HG03135 (cell line): ENCODE measurements around the gene IFNA1.
"Not testable (repeated sequence)": the region's sequence is repeated elsewhere in the genome, so short reads cannot be mapped to it uniquely, and the experiment has no call there.

Source experiments
- ATAC-seq: cut with Tn5 transposase; IDR thresholded peaks from one replicate; pipeline ENCODE4 v1.9.1; 2021; ENCODE audit warnings: mild to moderate bottlenecking, moderate library complexity; ENCODE audit not compliant: unreplicated experiment

Gene IFNA1

DNA sequence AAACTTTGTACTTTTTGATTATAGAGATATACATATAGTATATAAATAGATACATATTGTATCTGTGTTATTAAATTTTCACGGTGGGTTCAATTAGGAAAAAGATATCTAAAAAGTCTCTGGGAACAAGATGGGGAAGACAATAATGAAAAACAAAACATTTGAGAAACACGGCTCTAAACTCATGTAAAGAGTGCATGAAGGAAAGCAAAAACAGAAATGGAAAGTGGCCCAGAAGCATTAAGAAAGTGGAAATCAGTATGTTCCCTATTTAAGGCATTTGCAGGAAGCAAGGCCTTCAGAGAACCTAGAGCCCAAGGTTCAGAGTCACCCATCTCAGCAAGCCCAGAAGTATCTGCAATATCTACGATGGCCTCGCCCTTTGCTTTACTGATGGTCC lies at the start of gene IFNA1:
IFNA1 (plus strand) TSS at position 301 of the 400 bp plus-strand sequence; CDS start at position 370, 69 bp downstream.
- no peak for ATAC-seq

DNA sequence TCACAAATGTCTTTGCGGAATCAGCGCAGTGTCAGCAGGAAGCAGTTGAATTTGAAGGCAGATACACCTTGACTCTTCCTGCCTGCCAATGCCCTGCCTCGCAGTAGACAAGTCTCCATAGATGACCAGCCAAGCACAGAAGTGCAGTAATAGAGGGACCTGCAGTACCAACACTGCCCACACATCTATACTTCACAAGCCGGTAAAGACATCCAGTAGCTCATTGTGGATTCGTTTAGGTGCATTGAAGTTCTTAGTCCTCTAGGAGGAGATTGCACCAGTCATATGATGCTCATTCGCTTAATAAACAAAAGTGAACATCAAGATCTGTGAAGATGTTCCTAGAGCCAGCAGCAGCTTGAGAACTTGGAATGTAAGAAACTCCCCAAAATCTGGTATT lies 48.0 kb upstream of the IFNA1 start:
- ATAC-seq, result peak; percentile 92

DNA sequence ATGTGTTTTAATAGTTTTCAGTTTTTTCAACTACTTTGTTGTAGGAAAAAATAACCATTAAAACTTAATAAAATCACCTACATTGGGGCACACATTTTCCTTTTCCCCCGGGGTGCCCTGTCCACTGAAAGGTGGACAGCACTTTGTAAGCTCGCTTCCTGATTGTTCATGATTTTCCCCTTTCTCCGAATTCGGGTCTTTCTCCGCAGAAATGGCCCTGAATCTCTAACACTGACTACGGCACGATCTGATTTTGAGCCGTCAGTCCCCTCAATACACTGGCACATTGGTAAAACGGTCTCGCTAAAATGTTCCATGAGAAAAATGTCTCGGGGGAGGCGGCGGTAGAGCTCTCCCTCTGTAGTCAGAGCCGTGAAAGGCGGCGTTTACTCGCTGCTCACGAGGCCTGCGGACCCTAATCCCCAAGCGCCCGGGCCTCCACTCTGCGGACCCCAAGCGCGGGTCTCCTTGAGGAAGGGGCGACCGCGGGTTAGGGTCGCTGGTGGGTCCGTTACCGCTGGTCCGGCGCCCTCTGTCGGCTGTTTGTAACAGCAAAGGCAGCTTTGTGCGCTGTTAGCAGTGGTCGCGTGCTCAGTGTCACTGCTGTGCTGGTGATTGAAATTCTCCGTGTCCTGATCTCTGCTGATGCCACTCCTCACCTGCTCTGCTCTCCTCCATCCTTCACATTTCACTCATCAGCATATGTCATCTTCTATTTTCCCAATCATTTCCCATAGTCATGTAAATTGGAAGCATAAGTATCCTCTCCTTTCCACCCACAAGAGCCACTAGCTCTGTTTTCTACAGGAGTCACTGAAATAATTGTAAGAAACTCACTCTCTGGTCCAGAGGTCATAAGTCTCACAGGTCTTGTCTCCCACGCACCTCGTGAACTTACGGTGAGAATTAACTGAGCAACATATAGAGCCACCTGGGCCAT lies 44.2 kb upstream of the IFNA1 start:
- ATAC-seq, result peak; percentile 69

DNA sequence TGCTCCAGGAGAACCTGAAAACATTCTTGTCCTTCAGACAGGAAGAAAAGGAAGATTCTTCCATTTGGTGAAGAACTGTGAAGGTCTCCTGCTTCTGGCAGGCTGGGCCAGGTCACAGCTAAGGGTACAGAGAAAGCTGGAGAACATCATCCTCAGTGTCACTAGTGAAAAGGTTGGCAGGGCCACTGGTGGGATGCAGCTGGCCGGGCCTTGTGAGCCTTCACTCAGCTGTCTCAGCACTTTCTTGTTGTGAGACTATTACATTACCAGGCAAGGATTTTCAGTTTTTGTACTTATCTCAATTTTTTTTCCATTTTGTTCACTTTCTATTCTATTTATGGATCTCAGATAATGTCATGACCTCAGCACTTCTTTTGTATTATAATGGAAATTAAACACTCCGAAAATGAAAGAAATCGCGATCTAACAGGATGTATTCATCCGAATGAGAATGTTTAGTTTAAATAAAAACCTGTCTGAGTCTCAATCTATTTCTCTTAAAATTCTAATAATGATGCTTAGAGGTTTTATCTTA lies 41.2 kb upstream of the IFNA1 start:
- no peak for ATAC-seq

DNA sequence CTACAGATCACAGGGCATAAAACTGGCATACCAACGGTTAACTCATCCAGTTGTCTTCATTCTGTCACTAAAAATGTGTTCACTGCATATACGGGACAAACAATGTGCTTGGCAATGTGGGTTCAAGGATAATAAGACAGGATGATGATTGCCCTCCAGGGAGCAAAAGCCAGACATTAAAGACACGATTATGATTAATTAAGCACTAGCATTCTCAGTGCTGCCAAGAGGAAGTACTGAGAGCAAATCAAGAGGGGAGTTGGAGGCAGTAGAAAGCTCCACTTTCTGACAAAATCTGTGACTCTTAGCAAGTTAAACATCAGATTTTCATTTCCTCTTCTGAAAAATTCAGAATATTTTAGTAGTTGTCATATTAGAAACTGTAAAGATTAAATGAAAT lies 40.3 kb upstream of the IFNA1 start:
- no peak for ATAC-seq

DNA sequence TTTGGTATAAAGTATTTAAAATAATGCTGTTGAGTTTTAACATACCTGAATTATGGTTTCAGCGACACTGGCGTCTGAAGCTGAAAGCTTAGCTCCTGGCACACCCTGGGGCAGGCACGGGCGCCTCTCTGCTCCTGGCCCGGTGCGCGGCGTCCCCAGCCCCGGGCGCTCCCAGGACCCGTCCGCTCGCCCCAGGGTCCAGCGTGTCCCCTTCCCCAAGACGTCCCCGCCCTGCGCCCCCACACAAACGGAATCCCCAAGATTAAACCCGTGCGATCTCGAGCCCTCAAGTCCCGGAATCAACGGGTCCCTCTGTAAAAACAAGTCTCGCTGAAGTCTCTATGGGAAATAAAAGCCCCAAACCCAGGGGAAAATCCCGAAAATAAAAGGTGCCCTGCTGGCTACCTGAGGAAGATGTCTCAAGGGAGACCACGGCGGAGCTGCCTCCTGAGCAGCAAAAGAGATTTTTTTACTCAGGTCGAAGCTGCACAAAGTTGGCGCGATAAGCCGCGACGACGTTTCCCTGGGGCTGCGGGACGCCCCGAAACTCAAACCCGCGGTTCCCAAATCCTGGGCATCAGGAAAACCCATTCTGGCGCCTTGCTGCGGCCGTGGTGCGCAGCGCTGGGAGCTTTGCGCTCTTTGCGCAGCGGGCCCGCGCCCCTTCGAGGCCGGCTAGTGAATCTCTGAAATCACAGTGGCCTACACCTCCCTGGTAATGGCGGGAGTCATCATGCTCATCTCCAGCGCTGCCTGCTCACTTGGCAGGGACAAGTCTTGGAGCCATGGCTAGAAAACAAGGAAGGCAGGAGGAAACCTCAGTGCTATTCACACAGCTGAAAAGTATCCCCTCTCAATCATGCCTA lies 37.6 kb upstream of the IFNA1 start:
- ATAC-seq, result no peak

DNA sequence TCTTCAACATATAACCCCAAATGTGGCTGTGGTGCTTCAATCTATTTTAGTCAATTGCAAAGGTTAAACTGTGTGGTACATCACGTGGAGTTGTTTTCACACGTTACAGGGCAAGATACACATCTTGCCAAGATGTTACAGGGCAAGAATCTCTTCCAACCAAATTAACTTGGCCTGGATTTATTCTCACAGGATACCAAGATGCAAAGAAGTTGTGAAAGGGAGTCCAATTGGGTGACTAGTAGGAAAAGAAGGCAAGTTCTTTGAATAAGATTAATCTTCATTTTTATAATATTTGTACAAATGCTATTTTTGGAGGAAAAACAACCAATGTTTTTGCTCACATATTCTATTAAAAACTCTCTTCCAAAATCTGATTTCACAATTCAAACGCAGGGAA lies 36.1 kb upstream of the IFNA1 start:
- ATAC-seq, result no peak

DNA sequence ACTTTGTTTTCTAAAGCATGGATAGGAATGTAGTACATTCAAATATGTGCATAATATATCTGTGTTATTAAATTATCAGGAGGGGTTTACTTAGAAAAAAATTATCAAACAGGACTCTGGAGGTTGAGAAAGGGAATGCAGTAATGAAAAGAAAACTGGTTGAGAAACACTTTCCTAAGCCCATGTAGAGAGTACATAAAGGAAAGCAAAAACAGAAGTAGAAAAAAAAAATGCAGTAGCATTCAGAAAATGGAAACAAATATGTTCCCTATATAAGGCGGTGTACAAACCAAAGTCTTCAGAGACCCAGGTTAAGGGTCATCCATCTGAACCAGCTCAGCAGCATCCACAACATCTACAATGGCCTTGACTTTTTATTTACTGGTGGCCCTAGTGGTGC lies 31.4 kb upstream of the IFNA1 start, which contains the start of gene IFNA8:
IFNA8 (plus strand) TSS at position 301 of the 400 bp plus-strand sequence; CDS start at position 361, 60 bp downstream.
- ATAC-seq, result no peak

DNA sequence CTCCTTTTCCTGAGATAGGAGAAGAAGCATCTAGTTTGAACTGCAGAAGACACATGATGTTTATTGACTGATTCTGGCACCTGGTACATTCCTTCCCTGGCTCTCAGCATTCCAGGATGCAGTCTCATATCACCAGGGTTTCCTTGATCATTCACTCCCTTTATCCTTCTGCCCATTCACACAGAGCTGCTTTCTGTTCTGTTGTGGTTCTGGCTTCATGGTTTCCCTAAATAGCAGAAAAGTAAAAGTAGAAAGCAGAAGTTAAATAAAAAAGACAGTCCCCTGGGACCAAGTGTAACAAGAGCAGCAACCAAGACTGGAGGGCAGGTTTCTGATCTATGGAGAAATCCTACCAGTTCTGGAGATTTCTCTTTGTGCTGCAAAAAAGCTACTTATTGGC lies 28.1 kb upstream of the IFNA1 start:
- no peak for ATAC-seq

DNA sequence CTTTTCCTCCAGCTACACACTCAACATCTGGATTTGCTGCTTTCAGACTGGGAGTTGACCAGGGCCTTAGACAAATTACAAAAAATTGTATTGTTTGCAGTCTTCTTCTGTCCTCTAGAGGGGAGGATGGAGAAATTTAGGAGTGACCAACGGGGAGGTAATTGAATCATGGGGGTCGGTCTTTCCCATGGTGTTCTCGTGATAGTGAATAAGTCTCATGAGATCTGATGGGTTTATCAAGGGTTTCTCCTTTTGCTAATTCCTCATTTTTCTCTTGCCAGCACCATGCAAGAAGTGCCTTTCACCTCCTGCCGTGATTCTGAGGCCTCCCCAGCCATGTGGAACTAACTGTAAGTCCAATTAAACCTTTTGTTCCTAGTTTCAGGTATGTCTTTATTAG lies 27.1 kb upstream of the IFNA1 start:
- ATAC-seq, result no peak

DNA sequence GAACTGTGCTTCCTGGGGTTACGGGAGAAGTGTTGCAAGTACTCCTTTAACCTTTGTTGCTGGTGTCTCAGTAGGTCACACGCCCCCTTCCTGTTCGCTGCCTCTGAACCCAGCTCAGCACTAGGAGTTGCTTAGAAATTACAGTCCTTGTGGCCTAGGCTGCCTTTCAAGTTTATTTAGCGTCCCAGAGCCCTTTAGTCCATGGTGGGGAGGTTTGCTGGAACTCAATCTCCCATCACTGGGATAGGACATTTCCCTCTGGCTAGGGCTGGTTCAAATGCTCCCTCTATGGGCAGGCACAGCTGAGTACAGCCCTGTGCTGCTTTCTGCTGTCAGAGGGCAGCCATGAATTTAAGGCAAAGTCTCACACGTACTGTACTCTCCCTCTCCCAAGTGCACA lies 26.6 kb upstream of the IFNA1 start:
- ATAC-seq, result no peak

DNA sequence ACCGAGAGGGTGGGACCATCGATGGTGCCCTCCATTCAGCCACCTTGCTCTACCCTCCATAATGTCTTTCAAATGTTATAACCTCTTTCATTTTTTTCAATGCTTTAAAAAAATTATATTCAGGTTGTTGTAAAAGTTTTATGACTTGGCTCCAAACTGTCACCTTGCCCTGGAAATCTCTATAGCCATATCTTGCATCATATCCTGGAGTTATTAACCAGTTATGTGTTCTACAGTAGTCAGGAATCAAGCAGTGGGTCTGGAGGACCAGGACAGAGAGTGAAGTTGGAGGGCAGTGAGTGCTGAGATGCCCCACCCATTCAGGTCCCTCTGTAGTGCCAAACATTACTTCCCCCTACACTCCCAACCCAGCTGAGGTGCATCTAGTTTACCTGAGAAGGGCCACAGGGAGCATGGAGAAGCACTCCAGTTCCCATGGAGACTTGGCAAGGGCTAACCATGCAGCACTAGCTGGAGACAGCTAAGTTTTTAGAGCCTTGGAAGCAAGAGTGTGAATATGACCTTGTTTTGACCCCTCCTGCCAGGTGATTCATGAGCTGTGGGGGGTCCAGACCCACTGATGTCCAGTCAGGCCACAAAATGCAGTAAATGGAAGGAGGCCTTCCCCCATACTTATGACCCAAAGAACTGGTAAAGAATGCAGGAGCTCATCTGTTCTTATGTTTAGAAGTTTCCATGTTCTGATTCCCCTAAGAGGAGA lies 25.9 kb upstream of the IFNA1 start:
- ATAC-seq, result no peak

DNA sequence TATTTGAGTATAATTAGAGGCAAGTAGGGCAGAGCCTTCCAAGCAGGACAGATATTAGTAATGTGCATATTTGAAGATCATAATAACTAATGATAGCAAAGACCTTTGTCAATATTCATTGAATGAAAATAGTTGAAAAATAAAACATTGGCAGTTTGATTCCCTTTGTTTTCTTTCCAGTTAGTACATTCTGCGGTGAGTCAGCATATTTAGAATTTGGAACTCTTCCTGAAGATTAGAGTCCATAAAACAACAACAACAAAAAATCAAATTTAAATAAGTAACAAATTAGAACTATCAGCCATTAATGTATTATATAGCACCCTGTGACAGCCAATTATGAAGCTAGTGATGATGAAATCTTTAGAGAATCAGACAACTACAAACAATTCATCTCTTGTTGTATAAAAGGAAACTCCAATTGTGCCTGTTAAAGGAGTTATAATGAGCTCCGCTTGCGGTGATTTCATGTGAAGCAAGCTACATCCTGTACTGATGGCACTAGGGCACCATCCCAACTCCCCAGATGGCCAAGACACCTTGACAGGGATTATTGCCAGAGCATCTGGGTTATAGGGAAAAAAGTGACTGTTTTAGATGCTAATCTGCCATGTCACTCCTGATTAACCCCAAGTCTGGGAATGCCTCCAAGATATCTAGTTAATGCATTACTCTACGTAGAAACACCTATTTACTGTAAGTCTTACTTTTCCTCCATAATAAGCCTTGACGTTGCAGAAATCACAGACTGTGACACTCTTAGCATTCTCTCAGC lies 24.6 kb upstream of the IFNA1 start:
- no peak for ATAC-seq

DNA sequence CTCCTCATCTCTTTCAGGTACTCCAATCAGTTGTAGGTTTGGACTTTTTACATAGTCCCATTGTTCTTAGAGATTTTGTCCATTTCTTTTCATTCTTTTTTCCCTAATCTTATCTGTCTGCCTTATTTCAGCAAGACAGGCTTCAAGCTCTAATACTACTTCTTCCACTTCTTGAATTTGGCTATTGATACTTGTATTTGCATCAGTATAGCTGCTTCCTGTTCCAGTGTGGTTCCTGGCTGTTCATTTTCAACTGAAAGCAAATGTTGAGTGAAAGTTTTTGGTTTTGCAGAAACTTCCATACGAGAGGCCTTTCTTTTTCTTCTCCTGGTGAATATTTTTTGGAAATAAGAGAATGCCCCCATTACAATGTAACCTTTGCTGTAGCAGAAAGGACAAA lies 12.0 kb upstream of the IFNA1 start:
- no peak for ATAC-seq

DNA sequence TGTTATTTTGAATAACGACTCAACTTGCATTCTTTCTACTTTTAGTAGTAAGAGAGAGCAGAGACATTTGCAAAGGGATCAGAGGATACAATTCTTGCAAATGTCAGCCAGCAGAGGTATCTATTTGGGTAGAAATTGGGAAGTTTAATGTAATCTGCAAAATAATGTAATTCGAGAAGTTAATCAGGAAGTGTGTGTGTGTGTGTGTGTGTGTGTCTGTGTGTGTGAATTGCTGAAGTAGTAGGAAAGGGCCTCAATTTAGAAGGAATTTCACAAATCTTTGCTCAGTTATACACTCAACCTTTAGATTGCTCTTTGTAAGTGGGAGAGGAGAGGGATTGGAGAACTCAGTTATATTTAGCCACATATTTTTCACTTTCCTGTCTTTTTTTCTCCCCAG lies 11.0 kb upstream of the IFNA1 start:
- no peak for ATAC-seq

DNA sequence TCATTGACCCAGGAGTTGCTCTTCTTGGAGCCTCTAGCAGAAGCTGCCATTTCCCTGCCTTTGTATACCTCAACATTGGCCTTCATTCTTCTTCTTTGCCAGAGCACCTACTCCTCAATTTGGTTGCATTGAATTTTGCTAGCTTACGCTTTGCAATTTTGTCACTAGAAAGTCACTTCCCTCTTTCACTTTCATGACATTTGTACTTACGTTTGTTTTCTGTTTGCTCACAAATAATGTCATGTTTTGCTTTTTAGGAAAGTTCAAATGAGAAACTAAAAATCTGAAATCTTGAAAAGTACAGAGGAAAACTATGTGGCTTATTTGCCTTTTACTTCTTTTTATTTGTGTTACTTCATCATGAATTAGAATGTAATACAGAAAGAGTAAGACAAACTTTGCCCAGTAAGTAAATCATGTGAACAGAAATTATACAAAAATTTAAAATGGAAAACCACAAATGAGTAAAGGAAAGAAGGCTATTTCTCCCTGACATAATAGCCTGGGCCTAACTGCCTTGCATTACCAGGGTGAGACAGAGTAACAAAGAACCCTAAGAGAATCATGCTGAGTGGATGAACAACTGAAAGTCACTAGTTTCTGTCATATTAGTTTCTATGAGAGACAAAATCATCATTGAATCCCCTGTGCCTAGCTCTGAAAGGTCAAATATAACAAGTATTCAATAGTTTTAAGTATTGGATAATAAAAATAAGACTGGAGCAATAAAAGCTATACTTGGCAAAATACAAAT lies 7.4 kb upstream of the IFNA1 start:
- ATAC-seq, result peak; percentile 54

DNA sequence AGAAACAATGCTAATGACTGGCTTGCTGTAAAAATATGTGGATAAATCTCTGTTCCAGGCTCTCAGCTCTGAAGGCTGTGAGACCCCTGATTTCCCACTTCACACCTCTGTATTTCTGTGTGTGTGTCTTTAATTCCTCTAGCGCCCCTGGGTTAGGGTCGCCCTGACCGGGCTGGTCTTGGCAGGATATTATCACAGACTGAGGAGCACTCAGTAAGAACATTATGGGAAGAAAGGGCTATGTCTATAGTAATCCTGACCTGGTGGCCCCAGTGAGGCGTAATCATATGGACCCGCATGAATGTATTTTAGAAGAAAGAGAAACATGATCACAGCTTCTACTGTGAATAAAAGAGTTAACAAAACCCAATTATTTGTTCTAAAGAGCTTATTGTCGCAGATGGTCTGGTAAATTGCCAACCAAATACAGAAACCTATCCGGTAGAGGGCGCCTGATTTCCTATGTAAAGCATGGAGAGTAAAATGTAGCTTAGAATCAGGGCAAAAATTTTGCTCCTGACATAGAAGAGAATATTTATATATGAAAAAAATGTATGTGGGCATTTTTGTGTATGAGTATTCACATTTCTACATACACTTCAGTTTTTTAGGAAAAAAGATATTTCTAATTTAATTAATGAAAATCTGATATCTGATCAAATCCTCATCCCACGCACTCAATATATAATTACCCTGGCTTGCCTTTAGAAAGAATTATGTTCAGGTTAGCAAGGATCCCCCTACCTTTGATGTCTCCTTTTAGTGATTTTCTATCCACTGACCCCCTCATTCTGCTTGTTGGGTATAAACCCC lies 5.8 kb upstream of the IFNA1 start:
- ATAC-seq, result no peak

DNA sequence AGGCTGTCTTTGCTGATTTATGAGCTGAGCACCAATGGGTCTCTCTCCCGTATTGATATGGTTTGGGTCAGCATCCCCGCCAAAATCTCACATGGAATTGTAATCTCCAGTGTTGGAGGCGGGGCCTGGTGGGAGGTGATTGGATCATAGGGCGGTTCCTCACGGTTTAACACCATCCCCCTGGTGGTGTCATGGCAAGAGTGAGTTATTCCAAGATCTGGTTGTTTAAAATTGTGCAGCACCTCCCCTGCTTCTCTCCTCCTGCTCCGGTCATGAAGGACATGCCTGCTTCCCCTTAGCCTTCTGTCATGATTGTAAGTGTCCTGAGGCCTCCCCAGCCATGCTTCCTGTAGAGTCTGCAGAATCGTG lies 5.2 kb upstream of the IFNA1 start:
- not testable (repeated sequence) for ATAC-seq
